B cell (primary cell): Measurements from ENCODE around the gene IPO4. TPM values are rescaled to one million over a fixed set of nuclear protein-coding genes. Genes with fewer than 3 reads are reported as not detected.

ENCODE experiments used
- ATAC-seq: fragments of 200-7000 bp; cut with Tn5 transposase; one replicate; pipeline ENCODE4 v1.10.0; 2021; ENCODE audit warnings: low read depth, mild to moderate bottlenecking, moderate number of reproducible peaks, moderate library complexity
- CTCF ChIA-PET: fragments of 350-600 bp; sonication (Branson Sonifier 250); formaldehyde crosslinking; loops from one replicate; lab custom pipeline; 2021; ENCODE audit warnings: antibody characterized with exemption, inconsistent platforms; lab: Charles Lee
- POLR2A ChIA-PET: fragments of 350-600 bp; sonication (Branson Sonifier 250); formaldehyde crosslinking; loops from one replicate; lab custom pipeline; 2021; ENCODE audit warnings: antibody characterized with exemption; lab: Charles Lee
- DNase-seq: peaks from one replicate; pipeline ENCODE4 v3.0.0; 2013
- H2AFZ ChIP-seq: 2 replicates; pipeline ENCODE4 v1.6.1; 2012; ENCODE audit warnings: mild to moderate bottlenecking, low read depth, low read length; ENCODE audit not compliant: insufficient read depth, poor library complexity, severe bottlenecking
- H3K27ac ChIP-seq, 2 donors: 1 replicate in 1 of 2; 2 replicates in 1 of 2; pipeline ENCODE4 v1.5.1; 2012 to 2013; ENCODE audit warnings: low read length in 2 of 2, mild to moderate bottlenecking in 2 of 2, moderate library complexity in 1 of 2
- H3K27me3 ChIP-seq, 4 experiments: fragments of 200-600 bp in 1 of 4; sonication (generic) in 1 of 4; replicated peaks in 1 of 4; 1 replicate in 2 of 4; 2 replicates in 2 of 4; pipeline versions ENCODE4 v1.6.1 to v1.7.0; 2013 to 2016; ENCODE audit warnings: low read length in 3 of 4, mild to moderate bottlenecking in 2 of 4, mixed read lengths in 1 of 4, moderate library complexity in 1 of 4; ENCODE audit not compliant: insufficient read depth in 4 of 4, control insufficient read depth in 3 of 4; ENCODE audit errors: control extremely low read depth in 1 of 4
- H3K36me3 ChIP-seq, 2 experiments: replicated peaks in 1 of 2; 1 replicate in 1 of 2; 2 replicates in 1 of 2; pipeline versions ENCODE4 v1.6.1 to v1.7.1; 2013; ENCODE audit warnings: low read length in 1 of 2; ENCODE audit not compliant: insufficient read depth in 2 of 2, control insufficient read depth in 1 of 2; ENCODE audit errors: control extremely low read depth in 1 of 2, extremely low read depth in 1 of 2
- H3K4me1 ChIP-seq, 2 donors: fragments of 200-600 bp in 1 of 2; sonication (generic) in 1 of 2; 1 replicate in 1 of 2; 2 replicates in 1 of 2; pipeline versions ENCODE4 v1.5.1 to v1.6.1; 2013 to 2017; ENCODE audit warnings: low read length in 2 of 2; ENCODE audit not compliant: control insufficient read depth in 2 of 2, insufficient read depth in 2 of 2
- H3K4me2 ChIP-seq: replicated peaks from 2 replicates; pipeline ENCODE3; 2012; ENCODE audit warnings: mild to moderate bottlenecking, low read depth, low read length; ENCODE audit not compliant: poor library complexity, severe bottlenecking
- H3K4me3 ChIP-seq, 5 experiments: fragments of 200-600 bp in 1 of 5; sonication (generic) in 1 of 5; 1 replicate in 3 of 5; 2 replicates in 2 of 5; pipeline versions ENCODE4 v1.5.1 to v1.7.0; 2011 to 2016; ENCODE audit warnings: low read length in 4 of 5, mild to moderate bottlenecking in 4 of 5, low read depth in 2 of 5, control low read depth in 1 of 5, moderate library complexity in 1 of 5; ENCODE audit not compliant: insufficient read depth in 1 of 5; ENCODE audit errors: control extremely low read depth in 1 of 5, extremely low read depth in 1 of 5
- H3K79me2 ChIP-seq: fragments of 200-600 bp; sonication (generic); one replicate; pipeline ENCODE4 v1.6.0; 2016; ENCODE audit warnings: low read length; ENCODE audit not compliant: control insufficient read depth, insufficient read depth
- H3K9ac ChIP-seq: fragments of 200-600 bp; sonication (generic); 2 replicates; pipeline ENCODE4 v1.6.1; 2017; ENCODE audit warnings: mild to moderate bottlenecking, low read length, moderate library complexity
- H3K9me3 ChIP-seq, 3 donors: one replicate each; pipeline versions ENCODE4 v1.6.1 to v1.7.1; 2013; ENCODE audit warnings: low read length in 2 of 3; ENCODE audit not compliant: control insufficient read depth in 2 of 3, insufficient read depth in 1 of 3; ENCODE audit errors: control extremely low read depth in 1 of 3
- H4K20me1 ChIP-seq: 2 replicates; pipeline ENCODE4 v1.6.0; 2012; ENCODE audit warnings: mild to moderate bottlenecking, low read length; ENCODE audit not compliant: insufficient read depth, control insufficient read depth, poor library complexity, severe bottlenecking
- H3K27ac Mint-ChIP-seq: one replicate; pipeline ENCODE4 v1.8.0; 2021; ENCODE audit warnings: mixed read lengths
- H3K27me3 Mint-ChIP-seq: one replicate; pipeline ENCODE4 v1.8.0; 2021; ENCODE audit warnings: mixed read lengths
- H3K4me1 Mint-ChIP-seq: one replicate; pipeline ENCODE4 v1.8.0; 2021; ENCODE audit warnings: mixed read lengths
- H3K4me3 Mint-ChIP-seq: one replicate; pipeline ENCODE4 v1.8.0; 2021; ENCODE audit warnings: mixed read lengths
- H3K9me3 Mint-ChIP-seq: one replicate; pipeline ENCODE4 v1.8.0; 2022; ENCODE audit warnings: mixed read lengths; ENCODE audit not compliant: insufficient read depth
- EZH2 ChIP-seq: IDR thresholded peaks from 2 replicates; pipeline ENCODE4 v1.6.1; 2012; ENCODE audit warnings: borderline replicate concordance, low read depth, mild to moderate bottlenecking, moderate library complexity, low read length; ENCODE audit not compliant: insufficient read depth, poor library complexity, severe bottlenecking
- WGBS: methylation state at CpG from one replicate; pipeline ENCODE4 v1.1.5; 2013; ENCODE audit warnings: missing lambda C conversion rate; ENCODE audit not compliant: insufficient coverage; 5-methylcytosine and 5-hydroxymethylcytosine counted together
- intact Hi-C: fragments of 100-400 bp; cut with micrococcal nuclease; formaldehyde crosslinking; loops from one replicate; pipeline ENCODE4 v1.10.0; 2022
- polyA plus RNA-seq: library from polyadenylated mRNA; depleted of rRNA; stranded (reverse); fragments of >200 nt; gene quantifications from 2 replicates; pipeline ENCODE4 v1.2.3, GENCODE V29; 2012
- total RNA-seq, 2 donors: library from RNA; stranded (reverse); fragments of 120-200 nt in 1 of 2; gene quantifications; 1 replicate in 1 of 2; 2 replicates in 1 of 2; pipeline versions ENCODE4 v1.2.3 to v1.2.4, GENCODE V29; 2013 to 2022
- TF ChIP-seq, protein P1 (sequence below): fragments of 200-600 bp; IDR thresholded peaks from one replicate; pipeline ENCODE4 v1.8.0; 2022; ENCODE audit warnings: antibody characterized with exemption, mild to moderate bottlenecking

IPO4 gene
- total and polyA plus RNA-seq, 2 donors (not counting 1 experiment from before 2014, with no cell fraction given): 28.3 to 35.0 TPM

DNA sequence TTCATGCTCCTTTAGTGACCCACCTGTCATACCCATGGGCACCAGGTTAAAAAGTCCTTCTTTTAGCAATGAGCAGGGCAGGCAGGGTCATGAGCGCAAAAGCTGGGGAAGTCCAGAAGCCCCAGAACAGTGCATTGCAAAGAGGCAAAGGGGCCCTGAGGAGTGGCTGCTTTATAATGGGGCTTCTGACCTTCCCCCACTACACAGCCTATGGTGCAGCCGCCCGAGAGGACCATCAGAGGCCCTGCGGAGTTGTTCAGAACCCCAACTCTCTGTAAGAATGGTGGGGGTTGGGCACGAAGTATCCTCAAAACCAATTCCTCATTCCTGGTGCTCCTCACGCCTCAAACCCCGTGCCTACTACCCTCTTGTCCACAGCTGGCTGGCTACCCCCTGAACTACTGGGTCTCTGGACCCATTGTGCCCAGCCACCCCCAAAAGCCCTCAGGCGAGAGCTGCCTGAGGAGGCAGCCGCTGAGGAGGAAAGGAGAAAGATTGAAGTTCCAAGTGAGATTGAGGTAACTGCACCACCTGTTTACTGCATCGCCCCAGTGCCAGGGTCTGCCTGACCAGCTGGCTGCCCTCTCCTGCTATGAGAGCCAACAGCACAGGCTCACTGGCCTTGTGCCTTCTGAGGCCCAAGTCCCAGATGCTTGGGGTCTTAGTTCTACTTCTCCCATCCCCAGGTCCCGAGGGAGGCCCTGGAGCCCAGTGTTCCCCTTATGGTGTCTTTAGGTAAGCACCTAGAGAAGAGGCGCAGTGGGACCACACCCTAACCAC is 10.0 kb downstream of the IPO4 start:
- ChIA-PET CTCF (interaction anchor here (1.2 kb wide), 1 partner anchor 129 kb away, joined by 3 read pairs; the partner anchor contains the start of gene CIDEB), POLR2A (interaction anchor here (0.6 to 1.7 kb wide), 3 partner anchors 9 to 72 kb away, joined by 4 to 6 read pairs (median 5); partner anchors contain the start of gene IRF9)
- Histone ChIP-seq H2AFZ (no peak overlapping the region), H4K20me1 (no peaks in the 10 kb centered on the region), H3K27me3 (no peaks in the 10 kb centered on the region), H3K4me1 (no peaks in the 10 kb centered on the region), H3K27ac (no peak overlapping the region), H3K9ac (no peak overlapping the region), H3K36me3 (peaks cover 3 to 57% of the 10 kb centered on the region in 2 experiments), H3K4me2 (no peak overlapping the region), H3K4me3 (no peak overlapping the region), H3K79me2 (no peaks in the 10 kb centered on the region), H3K9me3 (no peaks in the 10 kb centered on the region)
- no peaks in the 10 kb centered on the region for H3K9me3 Mint-ChIP-seq
- 82% methylated on average over 1 of the region's 12 CpGs for WGBS
- DNase-seq (no peak), ATAC-seq (no peak)
- no peaks in the 10 kb centered on the region for H3K27me3 Mint-ChIP-seq
- H3K4me3 Mint-ChIP-seq: no peak overlapping the region
- intact Hi-C loops: no loop called here
- no peak overlapping the region for H3K27ac Mint-ChIP-seq
- peaks cover 8% of the 10 kb centered on the region for H3K4me1 Mint-ChIP-seq
- TF ChIP-seq, protein P1, sequence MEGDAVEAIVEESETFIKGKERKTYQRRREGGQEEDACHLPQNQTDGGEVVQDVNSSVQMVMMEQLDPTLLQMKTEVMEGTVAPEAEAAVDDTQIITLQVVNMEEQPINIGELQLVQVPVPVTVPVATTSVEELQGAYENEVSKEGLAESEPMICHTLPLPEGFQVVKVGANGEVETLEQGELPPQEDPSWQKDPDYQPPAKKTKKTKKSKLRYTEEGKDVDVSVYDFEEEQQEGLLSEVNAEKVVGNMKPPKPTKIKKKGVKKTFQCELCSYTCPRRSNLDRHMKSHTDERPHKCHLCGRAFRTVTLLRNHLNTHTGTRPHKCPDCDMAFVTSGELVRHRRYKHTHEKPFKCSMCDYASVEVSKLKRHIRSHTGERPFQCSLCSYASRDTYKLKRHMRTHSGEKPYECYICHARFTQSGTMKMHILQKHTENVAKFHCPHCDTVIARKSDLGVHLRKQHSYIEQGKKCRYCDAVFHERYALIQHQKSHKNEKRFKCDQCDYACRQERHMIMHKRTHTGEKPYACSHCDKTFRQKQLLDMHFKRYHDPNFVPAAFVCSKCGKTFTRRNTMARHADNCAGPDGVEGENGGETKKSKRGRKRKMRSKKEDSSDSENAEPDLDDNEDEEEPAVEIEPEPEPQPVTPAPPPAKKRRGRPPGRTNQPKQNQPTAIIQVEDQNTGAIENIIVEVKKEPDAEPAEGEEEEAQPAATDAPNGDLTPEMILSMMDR: no peak
- no peak for TF ChIP-seq EZH2

DNA sequence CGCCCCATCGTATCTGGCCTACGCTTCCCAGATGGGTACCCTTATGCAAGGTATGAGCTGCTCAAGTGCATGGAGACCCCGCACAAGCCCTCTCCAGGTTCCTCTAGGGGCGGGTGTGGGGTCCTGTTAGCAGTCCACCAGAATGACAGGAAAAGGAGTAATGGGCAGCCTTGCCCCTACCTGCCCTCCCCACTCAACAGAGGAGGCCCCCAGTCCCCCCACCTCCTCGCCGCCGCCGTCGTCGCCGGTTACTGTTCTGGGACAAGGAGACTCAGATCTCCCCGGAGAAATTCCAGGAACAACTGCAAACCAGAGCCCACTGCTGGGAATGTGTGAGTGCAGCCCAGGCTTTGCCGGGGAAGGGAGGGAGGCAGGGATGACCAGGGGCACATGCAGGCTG is 10.7 kb downstream of the IPO4 start:
- Histone ChIP-seq H3K27ac (no peak overlapping the region), H3K27me3 (no peaks in the 10 kb centered on the region), H3K4me2 (no peak overlapping the region), H3K79me2 (no peaks in the 10 kb centered on the region), H3K9ac (no peak overlapping the region), H2AFZ (no peak overlapping the region), H3K36me3 (peaks cover 3 to 51% of the 10 kb centered on the region in 2 experiments), H3K4me3 (no peak overlapping the region), H3K9me3 (no peaks in the 10 kb centered on the region), H3K4me1 (peaks cover 0 to 2% of the 10 kb centered on the region in 2 donors), H4K20me1 (no peaks in the 10 kb centered on the region)
- intact Hi-C loops: no loop called here
- ATAC-seq: no peak
- DNase-seq: no peak
- Mint-ChIP-seq H3K9me3 (no peaks in the 10 kb centered on the region), H3K27ac (no peak overlapping the region), H3K4me1 (peaks cover 9% of the 10 kb centered on the region), H3K4me3 (no peak overlapping the region), H3K27me3 (no peaks in the 10 kb centered on the region)
- 96% methylated on average over 8 of the region's 14 CpGs for WGBS
- TF ChIP-seq, protein P1: no peak
- TF ChIP-seq EZH2: no peak
- CTCF ChIA-PET: interaction anchor here (1.1 kb wide), 1 partner anchor 87 kb away, joined by 4 read pairs; no protein-coding TSS in a partner anchor
- POLR2A ChIA-PET: interaction anchor here (1.7 kb wide), 1 partner anchor 17 kb away, joined by 4 read pairs; the partner anchor contains the start of gene IRF9
